HG02678 (cell line): ENCODE results near the gene ZDHHC1.

ENCODE experiments used
- ATAC-seq: cut with Tn5 transposase; IDR thresholded peaks from one replicate; pipeline ENCODE4 v1.9.1; 2021; ENCODE audit warnings: mild to moderate bottlenecking, moderate library complexity; ENCODE audit not compliant: unreplicated experiment

ZDHHC1 gene

DNA sequence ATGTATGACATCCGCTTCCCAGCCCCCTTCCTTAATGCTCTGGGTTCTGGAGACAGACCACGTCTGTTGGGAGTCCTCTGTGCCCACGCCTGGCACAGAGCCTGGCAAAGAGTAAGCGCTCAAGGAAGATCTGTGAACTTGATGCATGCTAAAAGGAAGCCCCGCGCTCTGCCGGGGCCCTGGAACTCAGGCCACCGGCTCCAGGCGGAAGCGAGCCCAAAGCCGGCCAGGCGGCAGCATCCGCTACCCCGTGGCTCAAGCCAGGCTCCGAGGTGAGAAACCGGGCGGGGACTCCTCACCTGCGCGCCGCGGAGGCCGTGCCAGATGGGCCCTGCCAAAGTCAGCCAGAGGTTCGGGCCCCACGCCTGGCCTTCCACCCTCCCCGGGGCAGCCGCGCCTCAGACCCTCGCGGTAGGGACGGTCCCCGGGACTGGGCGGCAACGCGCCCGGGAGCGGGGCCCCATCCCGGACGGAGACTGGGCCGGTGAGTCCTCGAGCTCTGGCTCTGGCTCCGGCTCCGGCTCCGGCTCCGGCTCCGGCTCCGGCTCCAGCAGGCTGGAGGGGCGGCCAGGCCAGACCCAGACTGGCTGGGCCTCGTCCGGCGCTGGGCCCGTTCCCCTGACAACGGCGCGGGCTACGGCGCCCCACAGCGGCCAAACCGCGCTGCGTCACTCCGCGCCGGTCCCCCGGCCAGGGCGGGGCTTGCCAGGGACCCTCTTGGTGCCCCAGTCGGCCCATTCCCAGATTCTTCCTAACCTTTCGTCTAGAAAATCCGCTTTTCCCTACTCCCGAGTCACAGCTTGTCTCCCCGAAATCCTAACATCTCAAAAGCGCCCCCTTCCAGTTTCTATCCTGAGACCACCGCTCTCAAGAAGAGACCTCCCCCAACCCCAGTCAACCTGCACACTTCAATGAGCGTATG, at the start of gene ZDHHC1:
Gene ZDHHC1, minus strand, starts transcription at position 606 of the 922 bp plus-strand sequence. CDS start 8,702 bp downstream, outside the sequence.
- peak; percentile 63 for ATAC-seq

DNA sequence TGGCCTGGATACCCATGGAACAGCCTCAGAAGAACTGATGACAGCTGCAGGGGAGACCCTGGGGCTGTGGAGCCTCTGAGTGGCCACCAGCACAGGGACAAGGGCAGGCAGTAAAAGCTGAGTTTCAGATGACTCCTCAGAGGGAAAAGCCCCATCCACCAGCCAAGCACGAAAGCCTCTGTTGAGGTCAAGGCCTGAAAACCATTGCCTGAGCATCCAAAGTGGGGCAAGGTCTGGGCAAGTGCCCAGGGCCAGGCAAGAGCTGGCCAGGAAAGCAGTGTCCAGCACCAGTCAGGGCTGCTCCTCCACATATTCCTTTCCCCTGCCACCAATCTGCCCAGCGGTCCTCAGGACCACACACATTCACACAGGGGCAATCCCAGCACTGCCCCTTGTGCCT, 48.3 kb upstream of the ZDHHC1 start:
- no peak for ATAC-seq

- no peak for ATAC-seq
These were observed 47.4 kb upstream of the ZDHHC1 start for GRCh38 chr16:67463691-67464090.

DNA sequence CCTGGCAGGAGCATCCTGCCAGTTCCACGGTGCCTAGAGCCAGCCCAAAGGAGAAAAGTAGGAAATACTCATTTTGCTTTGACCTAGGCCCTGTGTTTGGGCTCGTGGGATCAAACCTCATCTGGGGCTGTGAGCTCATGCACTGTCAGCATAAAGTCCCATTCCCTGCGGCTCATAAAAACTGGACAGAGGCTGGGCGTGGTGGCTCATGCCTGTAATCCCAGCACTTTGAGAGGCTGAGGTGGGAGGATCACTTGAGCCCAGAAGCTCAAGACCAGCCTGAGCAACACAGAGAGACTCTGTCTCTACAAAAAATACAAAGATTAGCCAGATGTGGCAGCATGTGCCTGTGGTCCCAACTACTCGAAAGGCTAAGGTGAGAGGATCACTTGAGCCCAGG, 46.8 kb upstream of the ZDHHC1 start:
- ATAC-seq, result no peak

DNA sequence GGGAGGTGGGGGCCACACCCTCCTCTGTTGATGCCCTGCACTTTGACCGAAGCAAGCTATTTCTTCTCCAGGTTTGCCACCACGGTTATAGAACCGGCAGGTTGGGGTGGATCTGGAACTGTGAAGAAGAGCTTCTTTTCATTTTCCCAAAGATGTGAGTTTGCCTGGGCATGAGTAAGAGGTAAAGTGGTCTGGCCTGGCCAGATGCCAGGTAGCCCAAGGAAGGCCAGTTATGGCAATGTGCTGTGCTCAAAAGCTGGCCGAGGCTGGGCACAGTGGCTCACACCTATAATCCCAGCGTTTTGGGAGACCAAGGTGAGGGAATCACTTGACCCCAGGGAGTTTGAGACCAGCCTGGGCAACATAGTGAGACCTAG, 46.0 kb upstream of the ZDHHC1 start:
- ATAC-seq, result no peak

DNA sequence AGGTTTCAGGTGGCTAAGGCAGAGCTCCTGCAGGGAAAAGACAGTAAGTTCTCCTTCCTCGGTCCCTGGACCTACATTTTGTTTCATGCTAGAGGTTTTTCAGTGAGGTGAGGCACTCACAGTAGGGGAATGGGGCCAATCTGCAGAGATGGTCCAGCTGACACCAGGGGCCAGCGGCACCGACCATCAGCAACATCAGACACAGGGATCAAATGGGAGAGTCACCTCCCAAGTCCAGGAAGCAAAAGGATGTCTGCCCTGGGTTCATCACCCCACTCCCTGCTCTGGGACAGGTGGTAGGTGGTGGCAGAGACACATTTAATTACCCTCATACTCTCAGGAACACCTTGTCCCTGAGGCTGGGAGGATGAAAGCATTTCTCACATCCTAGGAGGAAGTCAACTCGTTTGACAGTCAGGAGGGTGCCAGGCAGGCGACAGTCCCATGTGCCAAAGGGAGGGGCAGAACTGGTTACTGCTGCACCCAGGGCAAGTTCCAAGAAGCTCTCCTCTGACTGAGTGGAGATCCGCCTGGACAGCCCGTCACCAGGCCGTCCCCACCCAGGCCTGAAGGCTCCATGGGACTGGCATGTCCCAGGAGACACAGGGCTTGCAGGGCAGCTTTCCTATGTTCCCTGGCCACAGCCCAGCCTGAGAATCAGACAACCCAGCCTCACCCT, 45.5 kb upstream of the ZDHHC1 start:
- no peak for ATAC-seq

DNA sequence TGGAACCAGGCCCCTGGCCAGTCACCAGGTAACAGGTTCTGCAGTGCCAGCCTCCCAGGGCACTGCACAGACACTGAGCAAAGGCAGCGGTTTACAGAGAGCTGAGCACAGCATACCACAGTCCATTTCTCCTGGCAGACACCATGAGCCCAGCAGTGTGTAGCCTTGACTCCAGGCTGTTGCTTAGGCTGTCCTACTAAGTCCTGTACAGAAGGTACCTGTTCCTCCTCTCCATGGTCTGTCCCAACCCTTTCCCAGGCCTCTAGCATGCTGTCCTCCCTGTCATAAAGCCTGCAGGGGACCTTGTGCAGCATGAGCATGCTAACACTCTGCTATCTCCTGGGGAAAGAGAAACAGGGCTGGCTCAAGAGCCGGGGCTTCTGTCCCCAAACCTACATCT, 44.7 kb upstream of the ZDHHC1 start:
- no peak for ATAC-seq

DNA sequence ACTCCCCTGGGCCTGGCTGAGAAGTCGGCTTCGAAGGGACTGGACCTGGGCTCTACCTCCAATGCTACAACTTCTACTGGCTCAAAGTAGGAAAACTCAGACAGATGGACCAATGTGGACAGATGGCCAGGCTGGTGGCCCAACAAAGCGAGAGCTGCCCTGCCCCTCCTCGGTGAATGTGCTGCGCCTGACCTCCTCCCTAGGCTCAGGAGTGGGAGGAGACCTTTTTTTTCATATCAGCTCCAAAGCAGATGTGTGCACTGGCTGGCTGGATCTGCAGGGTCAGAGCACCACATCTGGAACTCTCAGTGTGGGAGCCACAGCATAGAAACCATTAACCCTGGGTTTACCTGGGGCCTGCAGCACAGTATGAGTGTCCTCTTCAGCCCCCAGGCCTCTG, 43.9 kb upstream of the ZDHHC1 start:
- no peak for ATAC-seq

DNA sequence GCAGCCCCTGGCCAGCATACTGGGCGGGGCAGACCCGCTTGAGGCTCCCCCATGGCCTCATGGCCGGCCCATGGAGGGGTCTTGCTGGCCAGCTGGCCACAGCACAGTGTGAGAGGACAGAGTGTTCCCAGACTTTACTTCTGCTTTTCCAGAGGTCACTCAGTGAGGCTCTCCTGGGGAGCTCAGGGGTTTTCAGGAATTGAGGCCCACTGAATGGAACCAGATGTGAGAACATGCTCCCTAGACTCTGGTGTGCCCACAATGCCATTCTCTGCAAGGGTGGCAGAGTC, 43.5 kb upstream of the ZDHHC1 start:
- no peak for ATAC-seq

GRCh38 chr16:67459066-67459860, 43.0 kb upstream of the ZDHHC1 start:
- no peak for ATAC-seq

GRCh38 chr16:67458121-67458641, 41.9 kb upstream of the ZDHHC1 start:
- ATAC-seq, result no peak

- no peak for ATAC-seq
These were observed 41.3 kb upstream of the ZDHHC1 start for GRCh38 chr16:67457611-67458010.

- ATAC-seq, result no peak
These were observed 40.3 kb upstream of the ZDHHC1 start for GRCh38 chr16:67456391-67457081.

DNA sequence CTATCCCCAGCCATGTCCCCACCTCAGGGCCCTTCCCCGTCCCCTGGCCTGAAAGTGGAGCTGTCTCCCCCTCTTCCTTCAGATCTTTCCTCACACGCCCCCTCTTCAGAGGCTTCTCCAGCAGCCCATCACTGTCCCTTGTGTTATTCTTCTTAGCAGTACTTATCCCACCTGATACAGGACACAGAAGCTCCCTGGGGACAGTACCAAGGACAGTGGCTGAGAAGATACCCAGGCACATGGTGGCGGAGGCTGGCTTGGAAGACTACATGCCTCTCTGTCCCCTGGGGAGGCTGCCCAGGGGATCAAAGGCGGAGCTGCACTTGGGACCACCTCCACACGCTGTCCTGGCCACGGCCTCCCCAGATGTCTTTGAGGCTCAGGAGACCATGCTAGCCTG, 38.6 kb upstream of the ZDHHC1 start:
- no peak for ATAC-seq

DNA sequence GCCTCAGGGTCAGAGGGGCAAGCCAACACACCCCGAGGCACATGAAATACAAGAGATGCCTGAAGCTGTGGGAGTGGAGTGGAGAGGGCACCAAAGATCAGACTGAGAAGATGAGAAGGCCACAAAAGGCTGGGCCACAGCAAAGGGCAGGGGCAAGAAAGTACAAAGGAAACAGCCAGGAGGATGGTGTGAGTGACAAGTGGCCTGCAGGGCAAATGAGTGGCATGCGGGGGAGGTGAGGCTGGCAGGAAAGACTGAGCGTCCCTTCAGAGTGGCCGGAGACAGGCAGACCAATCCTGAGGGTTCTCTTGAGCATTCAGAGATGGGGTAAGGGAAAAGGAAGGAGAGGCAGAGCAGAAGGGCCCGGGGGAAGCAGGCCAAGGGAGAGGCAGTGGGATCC, 37.8 kb upstream of the ZDHHC1 start:
- ATAC-seq, result no peak

- ATAC-seq, result no peak
These were observed 35.6 kb upstream of the ZDHHC1 start for GRCh38 chr16:67451704-67452435.

GRCh38 chr16:67451061-67451703, 34.9 kb upstream of the ZDHHC1 start:
- ATAC-seq, result no peak

- ATAC-seq, result no peak
These were observed 33.5 kb upstream of the ZDHHC1 start for GRCh38 chr16:67449739-67450138.

DNA sequence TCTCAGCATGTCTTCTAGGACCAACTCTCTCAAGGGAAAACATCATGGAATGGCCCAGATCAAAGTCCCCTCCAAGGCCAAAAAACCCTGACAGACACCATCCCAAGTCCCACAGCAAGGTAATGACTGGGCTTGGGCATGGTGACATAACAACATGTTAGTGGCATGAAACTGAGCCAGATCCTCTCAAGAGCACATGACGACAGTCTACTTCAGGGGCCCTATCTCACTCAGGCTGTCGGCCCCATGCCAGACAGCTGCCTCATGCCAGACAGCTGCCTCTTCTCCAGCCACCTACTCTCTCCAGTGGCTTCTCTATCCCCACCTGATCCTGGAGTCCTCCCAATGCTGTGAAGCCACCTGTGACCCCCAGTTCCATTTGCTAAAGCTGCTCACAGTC, 33.1 kb upstream of the ZDHHC1 start:
- ATAC-seq, result no peak

DNA sequence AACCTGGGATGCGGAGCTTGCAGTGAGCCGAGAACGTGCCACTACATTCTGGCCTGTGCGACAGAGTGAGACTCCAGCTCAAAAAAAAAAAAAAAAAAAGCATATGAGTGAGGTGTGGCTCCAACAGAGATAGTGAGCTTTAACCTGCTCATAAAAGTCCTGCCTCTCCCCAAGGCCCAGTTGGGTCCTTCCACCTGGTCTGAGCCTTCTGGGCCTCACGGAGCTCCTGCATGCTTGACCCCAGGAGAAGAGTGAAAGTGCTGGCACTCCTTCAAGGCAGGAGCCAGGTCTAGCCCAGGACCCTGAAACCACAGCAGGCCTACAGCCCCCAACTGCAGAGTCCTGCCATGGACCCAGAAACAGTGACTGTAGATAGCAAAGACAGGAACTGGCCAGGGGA, 32.3 kb upstream of the ZDHHC1 start:
- no peak for ATAC-seq
